WI38 (cell line): ENCODE results near the gene CAMTA2.

Experiments
- H3K4me3 ChIP-seq: 2 replicates; pipeline ENCODE4 v1.5.1; 2011; ENCODE audit warnings: low read depth, mild to moderate bottlenecking, control low read depth, low read length
- TF ChIP-seq, protein P1 (sequence below): IDR thresholded peaks from 2 replicates; pipeline ENCODE4 v1.5.1; 2012; ENCODE audit warnings: low read depth, mild to moderate bottlenecking, control low read depth, low read length

Gene CAMTA2

GRCh38 chr17:4949321-4950074 is 38.0 kb downstream of the CAMTA2 start:
- H3K4me3 ChIP-seq, result peak overlapping the region; percentile 93
- TF ChIP-seq, protein P1, sequence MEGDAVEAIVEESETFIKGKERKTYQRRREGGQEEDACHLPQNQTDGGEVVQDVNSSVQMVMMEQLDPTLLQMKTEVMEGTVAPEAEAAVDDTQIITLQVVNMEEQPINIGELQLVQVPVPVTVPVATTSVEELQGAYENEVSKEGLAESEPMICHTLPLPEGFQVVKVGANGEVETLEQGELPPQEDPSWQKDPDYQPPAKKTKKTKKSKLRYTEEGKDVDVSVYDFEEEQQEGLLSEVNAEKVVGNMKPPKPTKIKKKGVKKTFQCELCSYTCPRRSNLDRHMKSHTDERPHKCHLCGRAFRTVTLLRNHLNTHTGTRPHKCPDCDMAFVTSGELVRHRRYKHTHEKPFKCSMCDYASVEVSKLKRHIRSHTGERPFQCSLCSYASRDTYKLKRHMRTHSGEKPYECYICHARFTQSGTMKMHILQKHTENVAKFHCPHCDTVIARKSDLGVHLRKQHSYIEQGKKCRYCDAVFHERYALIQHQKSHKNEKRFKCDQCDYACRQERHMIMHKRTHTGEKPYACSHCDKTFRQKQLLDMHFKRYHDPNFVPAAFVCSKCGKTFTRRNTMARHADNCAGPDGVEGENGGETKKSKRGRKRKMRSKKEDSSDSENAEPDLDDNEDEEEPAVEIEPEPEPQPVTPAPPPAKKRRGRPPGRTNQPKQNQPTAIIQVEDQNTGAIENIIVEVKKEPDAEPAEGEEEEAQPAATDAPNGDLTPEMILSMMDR, result no peak

- TF ChIP-seq, protein P1, result no peak
- peak overlapping the region; percentile 93 for H3K4me3 ChIP-seq
Measured at GRCh38 chr17:4948931-4949320, 38.5 kb downstream of the CAMTA2 start.

GRCh38 chr17:4948166-4948930 is 39.1 kb downstream of the CAMTA2 start, which contains the start of gene PFN1:
Gene PFN1 (minus strand): TSS chr17:4948530. CDS start chr17:4948394, 136 bp downstream.
- TF ChIP-seq, protein P1, result no peak
- H3K4me3 ChIP-seq, result peak within 1 kb of the TSS; percentile 93

DNA sequence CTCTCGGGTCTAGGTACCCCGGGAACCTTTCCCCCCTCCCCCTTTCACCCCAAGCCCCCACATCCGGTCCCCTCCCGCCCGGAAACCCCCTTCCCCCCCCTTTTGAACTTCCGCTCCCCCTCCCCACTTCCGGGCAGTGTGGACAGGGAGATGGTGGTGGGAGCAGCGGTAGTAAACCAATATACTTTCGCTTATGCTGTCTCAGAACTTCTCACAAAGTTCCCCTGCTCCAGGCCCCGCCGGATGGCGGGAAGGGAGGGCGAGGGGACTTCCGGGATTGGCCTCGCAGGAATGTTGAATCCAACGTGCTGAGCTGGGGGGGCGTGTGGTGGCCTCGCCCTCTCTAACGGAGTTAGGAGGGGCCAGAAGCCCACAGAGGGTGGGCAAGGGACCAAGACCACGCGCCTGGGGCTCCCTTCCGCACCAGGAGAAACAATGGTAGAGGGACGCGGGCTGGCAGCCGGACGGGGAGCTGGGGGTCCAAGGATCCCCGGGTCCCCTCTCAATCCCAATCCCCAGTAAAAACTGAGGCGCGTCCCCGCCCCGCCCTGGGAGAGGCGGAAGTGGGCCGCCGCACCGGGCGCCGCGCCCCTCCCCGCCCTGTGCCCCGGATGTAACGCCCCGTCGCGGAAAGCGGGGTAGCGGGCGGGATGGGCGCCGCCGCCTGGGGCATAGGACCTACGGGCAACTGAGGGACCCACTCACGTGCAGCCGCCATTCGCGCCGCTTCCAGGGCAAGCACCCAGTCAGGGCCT is 39.9 kb downstream of the CAMTA2 start:
- TF ChIP-seq, protein P1, result no peak
- peak overlapping the region; percentile 93 for H3K4me3 ChIP-seq

- peak overlapping the region; percentile 93 for H3K4me3 ChIP-seq
- TF ChIP-seq, protein P1, result no peak
Measured at GRCh38 chr17:4947010-4947410, 40.5 kb downstream of the CAMTA2 start.

DNA sequence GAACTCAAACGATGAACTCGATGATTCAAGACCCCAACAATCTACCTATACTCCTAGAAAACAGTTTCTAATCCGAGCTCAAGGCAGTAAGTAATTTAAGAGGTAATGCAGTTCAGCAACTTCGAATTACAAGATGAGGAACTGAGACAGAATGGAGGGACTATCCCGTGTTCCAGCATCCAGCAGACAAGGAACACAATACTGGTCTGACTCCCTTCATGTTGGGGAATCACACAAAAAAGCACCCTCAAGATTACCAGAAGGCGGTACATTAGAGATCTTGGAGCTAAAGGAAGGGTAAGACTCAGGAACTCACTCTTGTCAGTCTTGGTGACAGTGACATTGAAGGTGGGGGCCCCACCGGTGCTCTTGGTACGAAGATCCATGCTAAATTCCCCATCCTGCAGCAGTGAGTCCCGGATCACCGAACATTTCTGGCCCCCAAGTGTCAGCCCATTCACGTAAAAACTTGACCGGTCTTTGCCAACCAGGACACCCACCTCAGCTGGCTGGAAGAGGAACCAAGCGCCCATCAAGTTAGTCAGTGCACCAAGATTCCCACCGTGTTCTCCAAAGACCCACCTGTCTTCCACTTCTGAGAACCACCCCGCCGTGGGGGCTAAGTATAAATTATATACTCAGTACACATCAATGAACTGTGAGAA is 41.0 kb downstream of the CAMTA2 start:
- TF ChIP-seq, protein P1, result no peak
- peak overlapping the region; percentile 93 for H3K4me3 ChIP-seq
